Ovary (tissue), 3 donors: ENCODE data around the gene TM9SF3.

Source experiments
- EP300 ChIP-seq: sonication (generic); formaldehyde crosslinking; IDR thresholded peaks from one replicate; pipeline ENCODE4 v1.6.1; 2017; ENCODE audit warnings: antibody characterized with exemption
- TF ChIP-seq, protein P1 (sequence below), 3 donors: fragments of 450-650 bp in 2 of 3; fragments of 200-600 bp in 1 of 3; IDR thresholded peaks; one replicate each; pipeline versions ENCODE4 v1.5.1 to v1.8.0; 2016 to 2022; ENCODE audit warnings: antibody characterized with exemption in 3 of 3, mild to moderate bottlenecking in 1 of 3
- donor health status: DM: no; HTN: no; CAD: no.

DNA sequence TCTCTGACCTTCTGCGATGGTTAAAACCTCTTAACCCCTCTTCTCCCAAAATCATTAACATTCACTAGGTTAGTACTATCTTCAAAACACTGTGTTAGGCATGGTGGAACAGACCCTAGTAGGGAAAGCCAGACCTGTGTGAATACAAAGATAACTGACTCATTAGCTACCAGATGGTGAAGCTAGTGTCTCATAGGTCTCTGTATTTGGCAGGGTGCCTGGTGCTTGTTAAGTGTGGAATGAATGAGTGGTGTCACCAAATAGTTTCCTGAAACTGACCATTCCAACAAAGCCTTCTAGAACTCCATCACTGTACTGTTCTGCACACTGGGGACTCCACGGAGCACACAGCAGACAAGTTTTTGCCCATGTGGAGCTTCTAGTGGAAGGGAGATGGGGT is 27.7 kb upstream of the TM9SF3 start:
- TF ChIP-seq, protein P1, sequence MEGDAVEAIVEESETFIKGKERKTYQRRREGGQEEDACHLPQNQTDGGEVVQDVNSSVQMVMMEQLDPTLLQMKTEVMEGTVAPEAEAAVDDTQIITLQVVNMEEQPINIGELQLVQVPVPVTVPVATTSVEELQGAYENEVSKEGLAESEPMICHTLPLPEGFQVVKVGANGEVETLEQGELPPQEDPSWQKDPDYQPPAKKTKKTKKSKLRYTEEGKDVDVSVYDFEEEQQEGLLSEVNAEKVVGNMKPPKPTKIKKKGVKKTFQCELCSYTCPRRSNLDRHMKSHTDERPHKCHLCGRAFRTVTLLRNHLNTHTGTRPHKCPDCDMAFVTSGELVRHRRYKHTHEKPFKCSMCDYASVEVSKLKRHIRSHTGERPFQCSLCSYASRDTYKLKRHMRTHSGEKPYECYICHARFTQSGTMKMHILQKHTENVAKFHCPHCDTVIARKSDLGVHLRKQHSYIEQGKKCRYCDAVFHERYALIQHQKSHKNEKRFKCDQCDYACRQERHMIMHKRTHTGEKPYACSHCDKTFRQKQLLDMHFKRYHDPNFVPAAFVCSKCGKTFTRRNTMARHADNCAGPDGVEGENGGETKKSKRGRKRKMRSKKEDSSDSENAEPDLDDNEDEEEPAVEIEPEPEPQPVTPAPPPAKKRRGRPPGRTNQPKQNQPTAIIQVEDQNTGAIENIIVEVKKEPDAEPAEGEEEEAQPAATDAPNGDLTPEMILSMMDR (IDR thresholded peaks at IDR 0.05), result no peak
- TF ChIP-seq EP300, result no peak
